Measurements from ENCODE around the gene CREG2.

CREG2 gene

DNA sequence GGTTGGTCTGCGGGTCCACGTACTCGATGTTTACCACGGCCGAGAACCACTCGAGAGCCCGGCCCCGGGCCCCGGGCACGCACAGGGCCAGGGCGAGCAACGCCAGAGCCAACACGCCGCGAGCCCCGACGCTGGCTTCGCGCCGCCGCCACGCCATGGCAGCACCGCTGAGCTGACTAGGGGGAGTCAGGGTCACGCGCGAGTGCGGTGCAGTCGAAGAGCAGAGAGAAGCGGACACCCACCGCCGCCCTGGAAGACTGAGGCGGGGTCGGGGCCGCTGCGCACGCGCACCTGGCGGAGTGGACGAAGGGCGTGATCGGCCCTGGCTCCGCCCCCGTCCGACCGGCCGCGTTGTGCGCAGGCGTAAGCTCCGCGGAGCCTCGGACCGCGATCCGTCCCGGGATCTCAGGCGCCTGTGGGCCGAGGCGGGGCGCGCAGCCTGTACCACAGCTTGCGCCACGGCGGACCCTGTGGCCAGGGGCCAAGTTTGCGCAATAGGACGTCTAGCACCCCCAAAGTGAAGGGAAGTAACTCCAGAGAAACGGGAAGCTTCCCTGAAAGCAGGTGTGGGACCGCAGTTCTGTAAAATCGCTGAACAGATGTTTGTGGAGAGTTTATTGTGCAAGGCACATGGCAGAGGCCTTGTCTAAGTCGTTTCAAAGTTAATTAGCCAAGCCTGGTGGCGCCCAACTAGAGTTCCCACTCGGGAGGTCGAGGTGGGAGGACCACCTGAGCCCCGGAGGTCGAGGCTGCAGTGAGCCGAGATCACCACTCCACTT lies 78.7 kb downstream of the CREG2 start, which contains the start of gene RNF149:
Gene RNF149 (minus strand): TSS at position 270 of the 779 bp plus-strand sequence. CDS start 113 bp downstream, at position 157.
- DNase-seq (ENCODE audit: low read depth, low spot score), result no peak

DNA sequence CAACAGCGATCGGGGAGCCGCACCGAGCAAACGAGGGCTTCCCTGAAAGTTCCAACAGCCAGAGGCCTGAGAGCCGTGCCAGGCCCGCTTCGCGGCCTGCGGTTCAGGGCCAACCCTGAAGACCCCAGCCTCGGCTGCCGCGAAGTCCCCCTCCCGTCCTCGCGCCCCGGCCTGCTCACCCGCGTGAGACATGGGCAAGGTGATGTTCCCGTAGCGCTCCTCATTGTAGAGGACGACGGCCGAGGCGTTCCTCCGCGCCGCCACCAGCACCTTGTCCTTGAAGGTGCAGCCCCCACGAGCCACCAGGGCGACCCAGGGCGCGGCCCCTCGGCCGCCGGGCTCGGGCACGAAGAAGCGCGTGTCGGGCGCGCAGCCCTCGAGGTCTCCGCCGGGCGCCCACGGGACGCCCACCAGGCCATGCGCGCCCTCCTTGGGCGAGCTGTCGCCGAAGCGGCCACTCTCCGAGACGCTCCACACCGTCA lies 79.3 kb downstream of the CREG2 start:
- no peak for DNase-seq (ENCODE audit: low read depth, low spot score)

DNA sequence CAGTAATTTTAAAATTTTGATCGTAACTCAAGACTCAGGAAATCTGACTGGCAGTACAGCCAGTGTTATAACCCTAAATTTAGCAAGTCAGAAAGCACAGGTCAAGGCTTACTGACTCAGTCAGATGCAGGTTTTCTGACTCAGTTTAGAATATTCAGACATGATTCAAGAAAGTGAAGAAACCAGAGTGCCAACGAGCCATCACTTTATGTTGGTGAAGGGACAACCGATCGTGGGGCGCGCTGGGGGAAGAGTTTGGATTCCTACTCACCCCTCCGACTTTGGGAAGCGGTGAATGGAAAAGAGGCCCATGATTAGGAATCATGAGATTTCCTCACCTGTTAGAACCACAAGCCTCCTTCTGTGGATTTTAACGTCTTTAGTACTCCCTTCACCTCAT lies 79.8 kb downstream of the CREG2 start:
- DNase-seq (ENCODE audit: low read depth, low spot score), result no peak

DNA sequence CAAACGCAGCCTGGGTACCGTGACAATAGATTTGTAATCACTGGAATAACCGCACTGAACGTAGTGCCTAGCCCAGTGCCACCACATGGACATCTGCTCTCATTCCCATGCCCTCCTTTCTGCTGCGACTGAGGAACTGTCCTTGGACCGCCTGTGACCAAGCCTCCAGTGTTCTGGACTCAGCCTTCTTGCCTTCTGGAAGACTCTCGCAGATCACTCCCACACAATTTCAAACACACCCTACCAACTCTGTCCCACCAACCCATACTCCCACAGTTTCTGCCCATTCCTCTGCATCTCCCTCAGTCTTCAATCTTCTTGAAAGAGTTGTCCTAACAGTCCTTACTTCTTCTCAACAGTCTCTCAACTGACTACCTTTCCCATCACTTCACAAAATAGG lies 80.9 kb downstream of the CREG2 start:
- no peak for DNase-seq (ENCODE audit: low read depth, low spot score)

DNA sequence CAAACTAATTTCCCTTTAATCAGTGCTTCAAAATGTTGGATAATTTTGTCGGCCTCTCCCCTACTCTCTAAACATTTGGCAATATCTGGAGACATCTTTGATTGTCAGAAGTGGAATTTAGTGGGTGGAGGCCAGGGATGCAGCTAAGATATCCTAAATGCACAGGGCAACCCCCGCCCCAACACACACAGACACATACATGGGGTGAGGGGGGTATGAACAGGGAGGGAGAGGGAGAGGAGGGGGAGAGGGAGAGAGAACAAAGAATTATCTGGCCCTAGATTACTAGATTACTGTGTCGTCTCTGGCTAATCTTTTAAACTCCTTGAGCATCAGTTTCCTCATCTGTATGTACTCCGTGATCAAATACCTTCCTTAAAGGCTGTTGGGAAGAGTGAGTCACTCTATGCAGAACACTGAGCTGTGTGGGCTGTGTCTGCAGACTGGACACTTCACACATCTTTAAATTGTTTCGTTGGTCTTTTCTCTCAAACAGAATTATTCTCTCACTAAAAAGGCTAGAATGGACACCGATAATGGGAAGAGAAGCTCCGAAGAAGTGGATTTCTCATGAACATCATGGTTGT lies 81.7 kb downstream of the CREG2 start:
- DNase-seq (ENCODE audit: low read depth, low spot score), result no peak

DNA sequence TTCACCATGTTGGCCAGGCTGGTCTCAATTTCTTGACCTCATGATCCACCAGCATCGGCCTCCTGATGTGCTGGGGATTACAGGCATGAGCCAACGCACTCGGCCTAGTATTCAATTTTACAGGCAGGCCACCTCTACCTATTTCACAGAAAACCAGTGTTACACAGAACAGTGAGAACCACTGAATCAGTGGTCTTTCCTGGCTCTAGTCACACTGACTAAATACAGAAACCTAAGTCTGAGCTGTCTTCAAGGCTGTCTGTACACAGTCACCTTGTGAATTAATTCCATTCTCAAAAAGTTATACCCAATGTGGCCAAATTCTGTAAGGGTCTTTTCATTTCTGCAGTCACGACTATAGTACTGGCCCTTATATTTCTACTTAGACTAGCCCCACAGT lies 82.3 kb downstream of the CREG2 start:
- no peak for DNase-seq (ENCODE audit: low read depth, low spot score)

DNA sequence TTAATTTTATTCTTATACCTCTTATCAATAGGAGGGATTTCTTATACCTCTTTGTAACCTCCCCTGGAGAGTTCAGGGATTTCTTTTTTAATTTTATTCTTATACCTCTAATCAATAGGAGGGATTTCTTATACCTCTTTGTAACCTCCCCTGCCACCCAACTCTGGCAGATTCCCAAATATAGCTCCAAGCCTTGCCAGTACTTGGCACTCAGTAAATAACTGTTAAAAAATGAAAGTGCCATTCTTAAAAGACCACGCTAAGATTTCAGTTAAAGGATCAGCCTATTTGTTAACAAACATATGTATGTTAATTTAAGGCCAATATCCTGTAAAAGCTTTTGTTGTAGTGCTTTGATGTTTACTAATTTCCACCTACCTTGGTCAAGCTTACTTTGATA lies 83.6 kb downstream of the CREG2 start:
- DNase-seq (ENCODE audit: low read depth, low spot score), result no peak

DNA sequence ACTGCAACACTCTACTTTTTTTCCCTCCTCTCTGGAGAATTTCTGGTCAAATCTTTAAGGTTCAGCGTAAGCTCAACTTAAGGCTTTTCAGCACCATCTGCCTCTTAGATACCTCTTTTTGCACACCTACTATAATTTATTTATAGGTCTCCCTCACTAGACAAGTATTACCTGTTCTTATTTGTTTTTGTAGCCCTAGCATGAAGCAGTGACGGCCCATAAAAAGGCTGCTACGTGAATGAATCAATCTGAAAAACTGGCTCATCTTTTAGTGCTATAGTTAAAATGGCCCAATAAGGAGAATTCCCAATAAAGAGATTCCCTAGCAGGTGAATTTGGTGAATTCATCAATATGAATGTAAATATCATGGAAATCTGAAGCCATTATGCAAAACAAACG lies 85.3 kb downstream of the CREG2 start:
- no peak for DNase-seq (ENCODE audit: low read depth, low spot score)

DNA sequence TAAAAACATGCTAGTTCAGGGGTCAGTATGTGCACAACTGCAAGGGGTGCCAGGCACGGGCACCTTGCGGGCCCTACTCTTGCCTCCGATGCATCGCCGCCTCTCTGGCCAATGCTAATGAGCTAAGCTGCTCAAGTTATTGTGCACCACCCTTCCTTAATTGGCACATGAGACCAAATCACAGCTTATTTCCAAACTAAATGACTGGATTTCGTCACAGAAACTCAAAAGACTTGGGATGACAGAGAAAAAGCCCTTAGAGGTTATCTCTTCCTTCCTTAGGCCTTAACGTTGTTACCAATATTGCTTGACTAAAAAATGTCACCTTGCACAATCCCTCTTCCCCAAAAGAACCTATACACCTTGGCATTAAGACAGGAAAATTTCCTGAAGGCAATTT lies 86.5 kb downstream of the CREG2 start:
- no peak for DNase-seq (ENCODE audit: low read depth, low spot score)

DNA sequence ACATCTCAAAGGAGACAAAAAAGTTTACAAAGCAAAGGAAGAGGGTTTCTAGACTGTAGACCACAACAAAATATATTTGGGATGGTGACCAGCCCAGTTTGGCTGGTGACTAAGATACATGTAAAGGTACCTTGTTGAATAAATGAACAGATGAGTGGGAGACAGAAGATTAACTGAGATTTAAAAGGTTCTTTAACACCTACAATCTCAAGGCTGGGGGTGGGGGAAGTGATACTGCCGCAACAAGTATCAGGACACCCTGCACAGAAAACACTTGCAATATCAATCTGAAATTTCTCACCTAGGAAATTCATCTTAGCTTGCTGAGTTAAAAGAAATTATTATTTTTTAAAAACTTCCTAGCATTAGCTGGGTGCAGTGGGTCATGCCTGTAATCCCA lies 87.1 kb downstream of the CREG2 start:
- no peak for DNase-seq (ENCODE audit: low read depth, low spot score)

DNA sequence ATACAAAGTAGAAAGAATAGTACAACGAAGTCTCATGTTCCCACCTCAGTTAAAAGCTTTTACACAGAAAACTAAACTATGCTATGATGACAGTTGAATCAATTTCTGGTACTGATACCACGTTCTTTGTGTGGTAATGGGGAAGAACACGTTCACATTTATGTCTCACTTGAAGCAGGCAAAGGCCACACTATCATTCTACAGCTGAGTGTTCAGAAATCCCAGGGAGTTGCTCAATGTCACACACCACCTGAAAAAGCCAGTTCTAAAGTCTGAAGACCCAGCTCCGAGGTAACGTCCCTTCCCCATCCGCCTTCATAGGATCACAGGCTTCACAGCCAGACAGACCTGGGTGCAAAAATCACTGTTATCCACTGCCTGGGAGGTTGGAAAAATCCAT lies 87.7 kb downstream of the CREG2 start:
- DNase-seq (ENCODE audit: low read depth, low spot score), result no peak

DNA sequence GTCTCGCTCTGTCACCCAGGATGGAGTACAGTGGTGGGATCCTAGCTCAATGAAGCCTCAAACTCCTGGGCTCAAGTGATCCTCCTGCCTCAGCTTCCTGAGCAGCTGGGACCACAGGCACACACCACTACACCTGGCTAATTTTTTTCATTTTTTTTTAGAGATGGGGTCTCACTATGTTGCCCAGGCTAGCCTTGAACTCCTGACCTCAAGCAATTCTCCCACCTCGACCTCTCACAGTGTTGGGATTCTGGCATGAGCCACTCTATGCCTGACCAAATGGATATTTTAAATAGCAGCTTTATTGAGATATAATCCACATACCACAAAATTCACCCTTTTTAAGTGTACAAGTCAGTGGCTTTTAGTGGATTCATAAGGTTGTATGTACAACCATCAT lies 89.9 kb downstream of the CREG2 start:
- no peak for DNase-seq (ENCODE audit: low read depth, low spot score)

DNA sequence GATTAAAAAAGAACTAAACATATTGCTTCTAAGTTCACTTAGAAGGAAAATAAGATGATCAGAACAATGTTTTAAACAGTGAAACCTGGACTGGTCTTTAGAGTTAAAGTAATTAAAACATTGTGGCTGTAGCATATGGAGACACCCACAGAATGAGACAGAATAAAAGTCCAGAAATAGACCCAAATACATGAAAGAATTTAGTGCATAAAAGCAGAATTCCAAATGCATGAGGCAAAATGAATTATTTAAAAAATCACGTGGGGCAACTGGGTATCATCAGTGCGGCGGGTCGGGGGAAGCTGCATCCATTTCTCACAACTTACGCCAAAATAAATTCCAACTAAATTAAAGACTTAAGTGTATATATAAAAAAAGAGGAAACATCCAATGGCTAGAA lies 90.9 kb downstream of the CREG2 start:
- DNase-seq (ENCODE audit: low read depth, low spot score), result no peak

DNA sequence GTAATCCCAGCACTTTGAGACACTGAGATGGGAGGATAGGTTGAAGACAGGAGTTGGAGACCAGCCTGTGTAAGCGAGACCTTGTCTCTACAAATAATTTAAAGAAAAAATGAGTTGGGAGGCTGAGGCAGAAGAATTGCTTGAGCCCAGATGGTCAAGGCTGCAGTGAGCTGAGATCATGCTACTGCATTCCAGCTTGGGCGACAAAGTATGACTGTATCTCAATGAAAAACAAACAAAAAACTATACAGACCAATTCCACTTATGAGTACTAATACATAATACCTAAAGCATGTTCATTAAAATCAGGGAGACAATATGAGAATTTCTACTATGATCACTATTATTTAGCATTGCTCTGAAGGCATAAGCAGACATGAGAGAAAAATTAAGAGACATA lies 91.4 kb downstream of the CREG2 start:
- DNase-seq (ENCODE audit: low read depth, low spot score), result no peak

All from iPS DF 19.7 (cell line).